GM20431 (cell line): Measurements from ENCODE around the gene SEPTIN1.

Experiments
- in situ Hi-C: fragments of 300-500 bp; cut with MseI, MboI; formaldehyde crosslinking; loops from one replicate; pipeline ENCODE4 v1.15.0; 2020; ENCODE audit warnings: low sequenced_read_pairs; ENCODE audit not compliant: unreplicated experiment

The SEPTIN1 gene

GRCh38 chr16:30365200-30365599, 17.2 kb downstream of the SEPTIN1 start:
- in situ Hi-C loops = loop anchor here (25.0 kb wide), 1 partner anchor 253 kb away; the partner anchor contains the start of genes GDPD3 and MAPK3

- in situ Hi-C loops = loop anchor here (25.0 kb wide), 1 partner anchor 249 kb away; the partner anchor contains the start of genes GDPD3 and MAPK3
Measured at GRCh38 chr16:30361180-30361579, 21.2 kb downstream of the SEPTIN1 start.

- in situ Hi-C loops = loop anchor here (25.0 kb wide), 1 partner anchor 248 kb away; the partner anchor contains the start of genes GDPD3 and MAPK3
Measured at GRCh38 chr16:30359871-30360170, 22.5 kb downstream of the SEPTIN1 start.

- in situ Hi-C loops = loop anchor here (25.0 kb wide), 1 partner anchor 247 kb away; the partner anchor contains the start of genes GDPD3 and MAPK3
Measured at GRCh38 chr16:30358990-30359870, 23.1 kb downstream of the SEPTIN1 start.

GRCh38 chr16:30358577-30358936, 23.8 kb downstream of the SEPTIN1 start:
- in situ Hi-C loops = loop anchor here (25.0 kb wide), 1 partner anchor 246 kb away; the partner anchor contains the start of genes GDPD3 and MAPK3

- in situ Hi-C loops = loop anchor here (25.0 kb wide), 1 partner anchor 246 kb away; the partner anchor contains the start of genes GDPD3 and MAPK3
Measured at GRCh38 chr16:30357715-30358576, 24.4 kb downstream of the SEPTIN1 start.

GRCh38 chr16:30357085-30357714, 25.2 kb downstream of the SEPTIN1 start:
- in situ Hi-C loops = loop anchor here (25.0 kb wide), 1 partner anchor 245 kb away; the partner anchor contains the start of genes GDPD3 and MAPK3

- in situ Hi-C loops = loop anchor here (25.0 kb wide), 1 partner anchor 244 kb away; the partner anchor contains the start of genes GDPD3 and MAPK3
Measured at GRCh38 chr16:30356401-30357084, 25.8 kb downstream of the SEPTIN1 start.

GRCh38 chr16:30355954-30356308, 26.4 kb downstream of the SEPTIN1 start:
- in situ Hi-C loops = loop anchor here (25.0 kb wide), 1 partner anchor 244 kb away; the partner anchor contains the start of genes GDPD3 and MAPK3

- in situ Hi-C loops = loop anchor here (25.0 kb wide), 1 partner anchor 243 kb away; the partner anchor contains the start of genes GDPD3 and MAPK3
Measured at GRCh38 chr16:30355144-30355953, 27.0 kb downstream of the SEPTIN1 start, which contains the start of gene CD2BP2. Gene CD2BP2 (minus strand): TSS chr16:30355308. CDS start chr16:30354681, 627 bp downstream.

GRCh38 chr16:30354423-30355143, 27.8 kb downstream of the SEPTIN1 start:
- in situ Hi-C loops = loop anchor here (25.0 kb wide), 1 partner anchor 242 kb away; the partner anchor contains the start of genes GDPD3 and MAPK3

- in situ Hi-C loops = loop anchor here (25.0 kb wide), 1 partner anchor 241 kb away; the partner anchor contains the start of genes GDPD3 and MAPK3
Measured at GRCh38 chr16:30353438-30354129, 28.8 kb downstream of the SEPTIN1 start.

- in situ Hi-C loops = loop anchor here (25.0 kb wide), 1 partner anchor 240 kb away; the partner anchor contains the start of genes GDPD3 and MAPK3
Measured at GRCh38 chr16:30352488-30353401, 29.6 kb downstream of the SEPTIN1 start.

GRCh38 chr16:30351586-30352419, 30.6 kb downstream of the SEPTIN1 start:
- in situ Hi-C loops = loop anchor here (25.0 kb wide), 1 partner anchor 240 kb away; the partner anchor contains the start of genes GDPD3 and MAPK3

- in situ Hi-C loops = loop anchor here (25.0 kb wide), 1 partner anchor 239 kb away; the partner anchor contains the start of genes GDPD3 and MAPK3
Measured at GRCh38 chr16:30351001-30351441, 31.3 kb downstream of the SEPTIN1 start.
